Measurements from ENCODE around the gene FAM78A.

GRCh38 chr9:131272212-131272611 lies 4.1 kb downstream of the FAM78A start:
- no peak for TF ChIP-seq CTCF (IDR thresholded peaks at IDR 0.05)
- no peak for TF ChIP-seq EZH2 (IDR thresholded peaks at IDR 0.05; ENCODE audit: borderline replicate concordance, insufficient read depth, low read depth, low read length, poor library complexity, severe bottlenecking)

All from B cell (primary cell).